IPS-11a (cell line): Measurements from ENCODE around the gene SUSD4.
"Not testable (repeated sequence)": the region's sequence is repeated elsewhere in the genome, so short reads cannot be mapped to it uniquely, and the experiment has no call there.

Source experiments
- H3K4me3 ChIP-seq: one replicate; pipeline ENCODE4 v1.5.1; 2013; ENCODE audit warnings: low read depth, low read length, control low read depth

Gene SUSD4

GRCh38 chr1:223363856-223364684 is at the start of gene SUSD4:
SUSD4 (minus strand) TSS chr1:223364176; CDS start chr1:223363425, 751 bp downstream.
- H3K4me3 ChIP-seq: peak within 1 kb of the TSS; percentile 54

- H3K4me3 ChIP-seq: no peak overlapping the region
Observed at GRCh38 chr1:223413216-223413615, 49.2 kb upstream of the SUSD4 start.

GRCh38 chr1:223411710-223412109 is 47.7 kb upstream of the SUSD4 start:
- H3K4me3 ChIP-seq: no peak overlapping the region

- H3K4me3 ChIP-seq: no peak overlapping the region
Observed at GRCh38 chr1:223411309-223411708, 47.3 kb upstream of the SUSD4 start.

GRCh38 chr1:223410036-223410435 is 46.1 kb upstream of the SUSD4 start:
- H3K4me3 ChIP-seq: no peak overlapping the region

GRCh38 chr1:223405507-223405906 is 41.5 kb upstream of the SUSD4 start:
- no peak overlapping the region for H3K4me3 ChIP-seq

GRCh38 chr1:223403184-223403815 is 39.3 kb upstream of the SUSD4 start:
- H3K4me3 ChIP-seq: no peak overlapping the region

- H3K4me3 ChIP-seq: no peak overlapping the region
Observed at GRCh38 chr1:223402790-223403142, 38.8 kb upstream of the SUSD4 start.

GRCh38 chr1:223401873-223402789 is 38.2 kb upstream of the SUSD4 start:
- no peak overlapping the region for H3K4me3 ChIP-seq

GRCh38 chr1:223399393-223399792 is 35.4 kb upstream of the SUSD4 start:
- not testable (repeated sequence) for H3K4me3 ChIP-seq

- no peak overlapping the region for H3K4me3 ChIP-seq
Observed at GRCh38 chr1:223394706-223395105, 30.7 kb upstream of the SUSD4 start.

- no peak overlapping the region for H3K4me3 ChIP-seq
Observed at GRCh38 chr1:223394242-223394641, 30.3 kb upstream of the SUSD4 start.

GRCh38 chr1:223393275-223394214 is 29.6 kb upstream of the SUSD4 start, which contains the start of gene CCDC185:
CCDC185 (plus strand) TSS chr1:223393415; CDS start chr1:223393476, 61 bp downstream.
- no peak within 1 kb of the TSS for H3K4me3 ChIP-seq

GRCh38 chr1:223390618-223391017 is 26.6 kb upstream of the SUSD4 start:
- H3K4me3 ChIP-seq: no peak overlapping the region

GRCh38 chr1:223386013-223386412 is 22.0 kb upstream of the SUSD4 start:
- no peak overlapping the region for H3K4me3 ChIP-seq

- H3K4me3 ChIP-seq: no peak overlapping the region
Observed at GRCh38 chr1:223378754-223379153, 14.8 kb upstream of the SUSD4 start.

GRCh38 chr1:223374064-223374610 is 10.2 kb upstream of the SUSD4 start:
- no peak overlapping the region for H3K4me3 ChIP-seq

GRCh38 chr1:223364685-223365382 is 858 bp upstream of the SUSD4 start:
- H3K4me3 ChIP-seq: peak overlapping the region; percentile 39
